Right lobe of liver (tissue), 4 donors: Measurements from ENCODE around the gene SLC27A3.

Experiments
- CTCF ChIP-seq, 4 donors: fragments of 200-600 bp in 3 of 4; fragments of 450-650 bp in 1 of 4; IDR thresholded peaks; one replicate each; pipeline versions ENCODE4 v1.5.1 to v1.8.0; 2016 to 2022; ENCODE audit warnings: antibody characterized with exemption in 4 of 4, mild to moderate bottlenecking in 2 of 4
- POLR2A ChIP-seq: fragments of 450-650 bp; IDR thresholded peaks from one replicate; pipeline ENCODE4 v1.6.1; 2017; ENCODE audit warnings: antibody characterized with exemption, mild to moderate bottlenecking
- donor health status: DM: no; HTN: no; CAD: no.
- donor health status: DM: no; HTN: no; CAD: no.
- donor health status: DM: no; HTN: yes; CAD: no.

- TF ChIP-seq CTCF (IDR thresholded peaks at IDR 0.05) (no peak), POLR2A (no peak)
These were observed 25.9 kb downstream of the SLC27A3 start for GRCh38 chr1:153801028-153801625.
